GM21360 (cell line): ENCODE measurements around the gene LRMDA.
"Not testable (repeated sequence)": the region's sequence is repeated elsewhere in the genome, so short reads cannot be mapped to it uniquely, and the experiment has no call there.

ENCODE experiments used
- ATAC-seq: cut with Tn5 transposase; IDR thresholded peaks from one replicate; pipeline ENCODE4 v1.9.1; 2021; ENCODE audit warnings: mild to moderate bottlenecking, moderate library complexity; ENCODE audit not compliant: unreplicated experiment

The LRMDA gene

GRCh38 chr10:75502389-75502788, 71.0 kb downstream of the LRMDA start:
- ATAC-seq, result no peak

DNA sequence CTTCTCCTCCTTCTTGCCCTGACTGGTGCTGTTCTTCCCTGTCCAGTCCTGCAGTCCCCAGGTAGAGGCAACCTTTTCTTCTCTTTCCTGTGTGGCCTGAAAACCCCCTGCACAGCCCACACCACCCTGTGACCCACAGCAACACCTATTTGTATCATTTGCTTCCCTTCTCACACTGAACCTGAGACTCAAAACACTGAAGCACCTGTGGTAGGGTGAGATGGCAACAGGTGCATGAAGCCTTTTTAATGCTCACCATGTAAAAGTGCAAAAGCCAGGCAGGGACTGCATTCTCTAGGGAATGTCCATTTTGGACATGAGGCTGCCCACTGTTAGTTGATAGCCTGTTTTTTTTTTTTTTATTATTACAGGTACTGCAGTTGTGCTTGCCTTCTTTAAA, 71.4 kb downstream of the LRMDA start:
- no peak for ATAC-seq

DNA sequence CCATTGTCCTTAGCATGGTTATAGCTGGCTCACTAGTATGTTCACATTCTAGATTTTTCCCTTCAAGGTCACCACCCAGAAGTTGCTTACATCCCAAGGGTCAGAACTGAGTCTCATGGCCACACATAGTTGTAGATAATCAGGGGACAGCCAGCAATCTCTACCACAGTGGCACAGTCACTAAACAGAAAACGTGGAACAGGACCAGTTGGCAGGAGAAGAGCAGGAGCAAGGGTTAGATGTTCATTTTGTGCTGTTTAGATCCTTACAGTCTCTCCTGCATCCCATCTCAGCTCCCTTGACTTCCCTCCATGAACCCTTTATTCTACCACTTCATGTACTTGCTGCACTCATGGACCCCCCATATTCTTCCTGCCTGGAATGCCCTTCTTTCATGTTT, 73.9 kb downstream of the LRMDA start:
- no peak for ATAC-seq

GRCh38 chr10:75505840-75506506, 74.5 kb downstream of the LRMDA start:
- no peak for ATAC-seq

DNA sequence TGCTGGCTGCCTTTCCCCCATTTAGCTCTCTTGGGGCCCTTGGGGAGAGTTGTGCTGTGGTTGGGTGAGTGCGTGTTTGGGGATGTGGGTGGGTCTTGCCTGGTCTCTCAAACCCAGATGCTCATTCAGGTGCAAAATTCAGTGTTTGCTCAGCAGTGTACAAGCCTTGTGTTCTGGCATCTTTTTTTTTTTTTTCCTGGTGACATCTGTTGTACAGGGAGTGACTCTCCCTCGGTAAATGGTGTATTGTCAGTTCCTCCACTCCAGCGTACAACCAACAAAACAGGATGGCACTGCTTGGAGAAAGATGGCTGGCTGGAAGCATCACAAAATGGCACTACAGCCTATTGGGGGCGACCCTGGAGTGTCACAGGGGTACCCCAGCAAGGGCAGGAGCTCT, 75.5 kb downstream of the LRMDA start:
- no peak for ATAC-seq

- no peak for ATAC-seq
These were observed 76.0 kb downstream of the LRMDA start for GRCh38 chr10:75507469-75507868.

DNA sequence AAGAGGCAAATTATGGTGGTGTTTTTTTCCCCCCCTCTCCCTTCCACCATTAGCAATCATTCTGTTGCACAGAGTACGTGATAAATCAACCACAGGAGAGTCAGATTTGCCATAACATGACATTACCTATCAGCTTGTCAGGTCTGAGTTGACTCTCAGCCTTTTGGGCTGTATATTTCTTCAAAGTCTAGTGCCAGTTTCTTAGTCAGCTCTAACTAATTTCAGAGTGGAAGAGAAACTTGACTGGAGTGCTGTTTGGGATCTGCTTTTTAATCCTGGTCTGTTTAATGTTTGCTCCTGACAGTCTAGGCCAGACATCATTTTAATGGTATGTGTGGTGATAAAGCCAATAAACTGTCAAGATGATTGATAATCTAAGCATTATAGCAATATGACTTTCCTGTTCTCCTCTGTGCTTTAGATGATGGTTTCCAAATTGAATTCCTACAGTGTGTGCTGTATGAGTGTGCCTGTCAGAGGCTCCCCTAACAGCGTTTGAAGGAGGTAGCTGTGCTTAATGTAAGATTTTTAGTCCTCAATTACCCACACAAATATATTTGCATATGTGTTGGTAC, 76.9 kb downstream of the LRMDA start:
- ATAC-seq, result no peak

DNA sequence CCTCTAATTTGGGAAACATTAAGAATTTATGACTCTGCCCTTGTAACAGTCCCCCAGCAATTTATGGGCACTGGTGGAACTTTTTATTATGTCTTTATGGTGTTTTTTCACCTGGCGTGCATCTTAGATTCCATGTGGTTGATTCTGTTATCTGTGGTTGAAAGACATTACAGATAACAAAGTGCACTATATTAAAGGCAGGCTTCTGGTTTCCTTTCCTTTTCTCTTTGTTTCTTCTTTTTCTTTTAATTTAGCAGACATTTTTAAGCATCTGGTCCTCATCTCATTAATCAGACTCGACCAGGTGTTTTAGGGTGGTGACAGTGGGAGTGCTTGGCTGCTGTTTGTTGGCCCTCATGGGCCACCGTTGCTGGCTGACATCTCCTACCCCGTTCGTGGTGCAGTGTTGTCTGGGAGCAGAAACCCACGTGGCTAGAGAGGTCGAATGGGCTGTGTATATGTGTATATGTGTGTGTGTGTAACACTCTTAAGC, 77.4 kb downstream of the LRMDA start:
- no peak for ATAC-seq

DNA sequence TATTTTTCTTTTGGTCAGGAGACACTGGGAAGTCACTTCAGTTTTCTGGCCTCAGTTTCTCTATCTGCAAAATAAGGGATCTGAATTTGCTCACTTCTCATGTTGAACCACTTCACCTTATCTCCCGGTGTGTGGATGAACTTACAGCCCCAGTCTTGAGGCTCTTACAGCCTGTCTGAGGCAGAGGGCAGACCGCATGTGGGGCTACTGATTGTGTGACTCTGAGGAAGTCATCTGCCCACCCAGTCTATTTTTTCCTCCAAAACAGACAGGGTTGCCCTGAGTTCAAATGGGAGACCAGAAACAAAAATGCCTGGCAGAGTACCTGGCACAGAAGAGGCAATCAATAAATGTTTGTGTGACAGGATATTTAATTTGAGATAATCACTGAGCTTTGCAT, 78.3 kb downstream of the LRMDA start:
- no peak for ATAC-seq

GRCh38 chr10:75511011-75511410, 79.6 kb downstream of the LRMDA start:
- no peak for ATAC-seq

DNA sequence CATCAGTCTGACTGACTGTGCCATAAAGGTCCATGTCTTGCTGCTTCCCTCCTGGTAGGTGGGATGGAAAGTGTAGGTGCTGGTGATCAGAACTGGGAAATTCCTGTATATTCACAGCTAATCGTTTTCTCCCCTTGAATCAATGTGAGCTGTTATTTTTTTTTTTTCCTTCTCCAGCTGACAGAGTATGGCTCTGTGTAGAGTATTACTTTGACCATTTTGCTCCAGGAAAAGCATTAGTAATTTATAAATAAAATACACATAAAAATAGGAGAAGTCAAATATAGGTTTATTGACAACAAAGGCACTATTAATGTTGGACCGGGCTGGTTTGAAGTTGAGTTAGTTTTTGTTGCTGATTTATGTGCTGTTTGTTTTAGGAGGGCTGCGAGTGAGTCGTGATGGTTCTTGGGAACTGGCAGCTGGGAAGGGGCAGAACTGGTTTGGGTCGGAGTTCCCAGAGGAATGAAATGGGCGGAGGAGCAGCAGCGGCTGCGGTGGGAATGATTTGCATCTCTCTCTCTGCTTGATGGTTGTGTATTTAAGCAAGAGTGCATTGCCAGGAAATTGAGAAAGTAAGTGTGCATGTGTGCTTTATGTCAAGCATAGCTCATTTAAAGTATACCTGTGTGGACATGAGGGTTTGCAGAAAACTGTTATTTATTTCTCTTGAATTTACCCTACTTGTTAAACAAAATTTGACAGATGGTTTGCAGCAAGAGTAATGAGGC, 80.9 kb downstream of the LRMDA start:
- no peak for ATAC-seq

- no peak for ATAC-seq
These were observed 82.0 kb downstream of the LRMDA start for GRCh38 chr10:75513292-75513885.

DNA sequence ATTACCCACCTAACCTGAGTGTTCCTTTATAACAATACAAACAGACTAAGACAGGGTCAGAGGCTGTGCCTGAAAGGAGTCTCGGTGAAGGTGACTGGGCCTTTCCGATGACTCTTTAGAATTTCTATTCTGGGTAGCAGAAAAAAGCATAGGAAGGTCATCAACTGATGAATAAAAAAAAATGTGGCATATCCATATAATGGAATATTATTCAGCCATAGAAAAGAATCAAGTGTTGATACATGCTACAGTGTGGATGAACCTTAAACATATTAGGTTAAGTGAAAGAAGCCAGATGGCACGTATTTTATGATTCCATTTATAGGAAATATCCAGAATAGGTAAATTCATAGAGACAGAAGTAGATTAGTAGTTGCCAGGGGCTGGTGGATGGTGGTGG, 83.4 kb downstream of the LRMDA start:
- ATAC-seq, result no peak

- not testable (repeated sequence) for ATAC-seq
These were observed 84.7 kb downstream of the LRMDA start for GRCh38 chr10:75516154-75516553.

DNA sequence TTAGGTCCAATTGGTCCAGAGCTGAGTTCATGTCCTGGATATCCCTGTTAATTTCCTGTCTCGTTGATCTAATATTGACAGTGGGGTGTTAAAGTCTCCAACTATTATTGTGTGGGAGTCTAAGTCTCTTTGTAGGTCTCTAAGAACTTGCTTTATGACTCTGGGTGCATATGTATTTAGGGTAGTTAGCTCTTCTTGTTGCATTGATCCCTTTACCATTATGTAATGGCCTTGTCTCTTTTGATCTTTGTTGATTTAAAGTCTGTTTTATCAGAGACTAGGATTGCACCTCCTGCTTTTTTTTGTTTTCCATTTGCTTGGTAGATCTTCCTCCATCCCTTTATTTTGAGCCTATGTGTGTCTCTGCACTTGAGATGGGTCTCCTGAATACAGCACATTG, 87.8 kb downstream of the LRMDA start:
- not testable (repeated sequence) for ATAC-seq

- ATAC-seq, result not testable (repeated sequence)
These were observed 89.9 kb downstream of the LRMDA start for GRCh38 chr10:75521194-75521829.

DNA sequence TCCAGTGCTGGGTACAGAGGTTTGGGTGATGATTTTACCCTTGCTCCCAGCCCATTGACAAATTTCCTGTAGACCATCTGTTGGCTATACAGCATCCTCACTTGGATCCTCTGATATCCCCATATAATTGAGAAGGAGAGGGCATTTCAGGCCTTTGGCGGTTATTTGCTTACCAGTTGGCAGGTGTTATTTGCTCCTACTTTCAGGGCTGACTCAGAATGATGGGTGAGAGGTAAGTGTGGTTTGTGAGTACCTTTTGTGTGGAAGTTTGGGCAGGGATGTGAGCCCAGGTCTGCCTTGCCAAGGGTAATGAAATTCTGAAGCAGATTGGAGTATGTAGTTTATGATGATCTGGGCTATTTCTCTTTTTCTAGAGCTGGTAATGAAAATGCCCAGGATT, 93.6 kb downstream of the LRMDA start:
- ATAC-seq, result no peak

- no peak for ATAC-seq
These were observed 94.2 kb downstream of the LRMDA start for GRCh38 chr10:75525646-75526045.

- ATAC-seq, result no peak
These were observed 96.1 kb downstream of the LRMDA start for GRCh38 chr10:75527542-75527941.

DNA sequence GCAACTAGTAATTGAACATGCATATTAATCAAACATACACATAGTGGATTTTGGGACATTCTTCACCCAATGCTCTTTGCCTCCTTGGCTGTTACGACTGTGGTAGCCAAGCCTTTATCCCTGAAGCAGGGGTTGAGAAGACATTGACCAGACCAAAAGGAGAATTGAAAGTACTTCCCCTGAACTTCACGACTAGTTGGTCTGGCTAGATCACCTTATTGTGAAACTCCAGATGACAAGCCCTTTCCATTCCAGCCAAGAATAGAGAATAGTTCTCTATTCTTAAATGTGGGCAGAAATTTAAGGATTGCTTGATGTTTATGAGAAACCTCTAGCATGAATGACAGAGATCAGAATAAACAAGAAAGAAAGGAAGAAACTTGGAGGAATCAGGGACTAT, 97.0 kb downstream of the LRMDA start:
- no peak for ATAC-seq

DNA sequence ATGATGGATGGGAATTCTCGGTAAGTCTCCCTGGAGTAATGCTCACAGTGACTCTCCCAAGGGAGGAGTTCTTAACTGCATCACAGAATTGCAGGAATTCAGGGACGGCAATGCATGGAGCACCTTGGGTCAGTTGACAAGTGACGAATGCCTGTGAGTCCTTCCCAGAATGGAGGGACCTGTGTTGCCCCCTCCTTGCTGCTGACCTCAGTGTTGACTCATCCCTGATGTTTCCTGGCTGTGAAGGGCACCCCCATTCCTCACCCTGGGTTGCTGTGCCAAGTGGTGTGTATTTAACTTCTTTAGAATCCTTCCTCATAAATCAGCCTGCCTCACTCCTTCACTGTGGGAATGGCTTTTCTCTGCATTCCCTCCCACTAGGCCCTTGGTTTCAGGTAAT, 98.9 kb downstream of the LRMDA start:
- ATAC-seq, result no peak
